HG02938 (cell line): ENCODE measurements around the gene TMEM184A.

ENCODE experiments used
- ATAC-seq: cut with Tn5 transposase; IDR thresholded peaks from one replicate; pipeline ENCODE4 v1.9.1; 2021; ENCODE audit warnings: mild to moderate bottlenecking, moderate library complexity; ENCODE audit not compliant: unreplicated experiment

Gene TMEM184A

DNA sequence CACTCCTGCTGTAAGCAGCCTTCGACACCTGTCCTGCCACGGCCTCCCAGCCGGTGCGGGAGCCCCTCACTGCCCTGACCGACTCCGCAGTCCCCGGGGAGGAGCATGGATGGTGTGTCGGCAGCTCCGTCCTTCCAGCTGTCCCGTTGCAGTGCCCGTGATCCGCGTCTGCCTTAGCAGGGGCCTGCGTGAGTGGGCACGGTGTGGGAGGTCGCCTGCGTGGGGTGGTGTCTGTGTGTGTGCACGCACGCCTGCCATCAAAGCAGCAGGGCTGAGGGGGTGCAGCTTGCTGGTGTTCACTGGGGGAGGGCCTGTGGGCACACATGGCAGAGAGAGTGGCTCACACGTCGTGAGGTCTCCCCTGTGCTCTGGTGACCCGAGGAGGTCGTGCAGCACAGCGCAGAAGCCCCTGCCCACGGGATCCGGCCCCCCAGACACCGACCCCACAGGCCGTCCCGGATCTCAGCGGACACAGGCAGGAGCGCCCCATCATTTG is 15.2 kb downstream of the TMEM184A start:
- no peak for ATAC-seq

DNA sequence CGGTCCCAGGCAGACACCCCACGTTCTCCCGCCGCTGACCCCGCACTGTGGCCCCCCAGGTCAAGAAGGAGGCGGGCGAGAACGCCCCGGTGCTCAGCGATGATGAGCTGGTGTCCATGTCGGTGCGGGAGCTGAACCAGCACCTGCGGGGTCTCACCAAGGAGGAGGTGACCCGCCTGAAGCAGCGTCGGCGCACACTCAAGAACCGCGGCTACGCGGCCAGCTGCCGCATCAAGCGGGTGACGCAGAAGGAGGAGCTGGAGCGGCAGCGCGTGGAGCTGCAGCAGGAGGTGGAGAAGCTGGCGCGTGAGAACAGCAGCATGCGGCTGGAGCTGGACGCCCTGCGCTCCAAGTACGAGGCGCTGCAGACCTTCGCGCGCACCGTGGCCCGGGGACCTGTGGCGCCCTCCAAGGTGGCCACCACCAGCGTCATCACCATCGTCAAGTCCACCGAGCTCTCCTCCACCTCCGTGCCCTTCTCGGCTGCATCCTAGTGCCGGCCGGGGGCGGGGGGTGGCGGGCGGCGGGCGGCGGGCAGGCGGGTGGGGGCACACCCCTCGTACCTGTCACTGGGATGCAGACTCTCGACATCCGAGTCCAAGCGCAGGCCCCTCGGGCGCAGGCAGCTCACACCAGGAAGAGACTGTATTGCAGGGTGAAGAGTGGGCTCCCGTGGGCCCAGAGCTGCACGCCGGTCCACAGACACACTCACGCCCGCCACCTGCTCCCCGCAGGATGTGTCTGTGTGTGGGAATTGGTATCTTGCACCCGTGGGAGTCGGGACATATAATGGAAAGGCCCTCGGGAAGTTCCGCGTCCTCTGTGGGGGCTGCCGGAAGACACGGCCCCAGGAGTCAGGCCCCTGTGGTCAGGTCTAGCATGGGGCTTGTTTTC is 15.9 kb downstream of the TMEM184A start:
- no peak for ATAC-seq

DNA sequence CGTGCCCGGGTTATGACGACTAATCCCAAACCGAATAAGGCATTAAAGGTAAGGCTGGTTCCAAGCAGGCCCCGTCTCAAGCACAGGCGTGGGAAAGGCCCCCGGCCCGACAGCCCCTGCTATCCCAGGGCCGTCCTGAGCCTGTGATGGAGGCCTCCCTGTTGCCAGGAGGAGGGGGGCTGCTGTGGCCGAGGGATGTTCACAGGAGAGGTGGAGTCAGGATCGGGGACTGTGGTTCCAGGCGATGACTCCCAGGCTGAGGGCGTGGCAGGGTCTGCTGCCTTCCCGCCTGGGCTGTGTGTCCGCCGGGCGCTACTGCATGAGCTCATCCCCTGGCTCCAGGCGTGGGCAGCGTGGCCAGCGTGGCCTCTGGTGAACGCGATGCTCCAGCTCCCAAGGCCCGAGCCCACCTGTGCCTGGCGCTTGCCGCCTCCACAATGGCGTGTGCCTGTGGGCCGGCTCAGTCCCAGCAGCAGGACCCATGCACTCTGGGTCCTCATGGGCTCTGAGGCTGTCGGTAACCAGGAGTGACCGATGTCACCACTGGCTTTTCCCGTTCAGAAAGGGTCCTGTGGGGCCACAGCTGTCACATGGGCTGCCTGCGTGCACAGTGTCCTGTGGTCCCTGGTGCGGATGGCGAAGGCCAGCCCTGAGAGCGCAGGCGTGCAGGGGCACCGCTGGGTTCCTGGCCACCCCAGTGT is 16.7 kb downstream of the TMEM184A start:
- ATAC-seq = no peak

DNA sequence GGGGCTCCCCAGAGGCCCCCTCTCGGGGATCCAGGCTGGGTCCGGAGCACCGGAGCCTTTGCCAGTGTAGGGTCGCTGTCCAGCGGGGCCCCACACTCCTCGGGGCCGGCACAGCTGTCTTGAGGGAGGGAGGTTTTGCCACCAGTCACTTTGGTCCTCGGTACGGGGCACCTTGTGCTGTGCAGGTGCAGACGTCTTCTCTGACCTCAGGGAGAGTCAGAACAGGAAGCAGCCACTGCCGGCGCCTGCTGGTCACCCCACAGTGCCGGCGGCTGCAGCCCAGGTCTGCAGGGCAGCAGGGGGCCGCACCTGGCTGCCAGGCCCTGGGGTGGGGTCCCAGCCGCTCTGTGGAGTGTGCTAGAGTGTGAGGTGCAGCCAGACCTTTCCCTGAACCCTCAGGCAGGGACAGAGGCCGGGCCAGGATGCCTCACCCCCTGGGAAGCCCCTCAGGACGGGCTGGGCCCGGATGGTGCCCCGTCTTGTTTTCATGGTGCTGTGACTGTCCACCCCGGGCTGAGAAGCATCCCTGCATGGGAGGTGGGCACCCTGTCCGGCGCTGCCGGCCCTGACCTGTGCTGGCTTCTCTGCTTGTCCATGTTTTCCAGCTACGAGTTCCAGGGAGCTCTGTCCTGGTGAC is 17.3 kb downstream of the TMEM184A start:
- ATAC-seq = no peak

DNA sequence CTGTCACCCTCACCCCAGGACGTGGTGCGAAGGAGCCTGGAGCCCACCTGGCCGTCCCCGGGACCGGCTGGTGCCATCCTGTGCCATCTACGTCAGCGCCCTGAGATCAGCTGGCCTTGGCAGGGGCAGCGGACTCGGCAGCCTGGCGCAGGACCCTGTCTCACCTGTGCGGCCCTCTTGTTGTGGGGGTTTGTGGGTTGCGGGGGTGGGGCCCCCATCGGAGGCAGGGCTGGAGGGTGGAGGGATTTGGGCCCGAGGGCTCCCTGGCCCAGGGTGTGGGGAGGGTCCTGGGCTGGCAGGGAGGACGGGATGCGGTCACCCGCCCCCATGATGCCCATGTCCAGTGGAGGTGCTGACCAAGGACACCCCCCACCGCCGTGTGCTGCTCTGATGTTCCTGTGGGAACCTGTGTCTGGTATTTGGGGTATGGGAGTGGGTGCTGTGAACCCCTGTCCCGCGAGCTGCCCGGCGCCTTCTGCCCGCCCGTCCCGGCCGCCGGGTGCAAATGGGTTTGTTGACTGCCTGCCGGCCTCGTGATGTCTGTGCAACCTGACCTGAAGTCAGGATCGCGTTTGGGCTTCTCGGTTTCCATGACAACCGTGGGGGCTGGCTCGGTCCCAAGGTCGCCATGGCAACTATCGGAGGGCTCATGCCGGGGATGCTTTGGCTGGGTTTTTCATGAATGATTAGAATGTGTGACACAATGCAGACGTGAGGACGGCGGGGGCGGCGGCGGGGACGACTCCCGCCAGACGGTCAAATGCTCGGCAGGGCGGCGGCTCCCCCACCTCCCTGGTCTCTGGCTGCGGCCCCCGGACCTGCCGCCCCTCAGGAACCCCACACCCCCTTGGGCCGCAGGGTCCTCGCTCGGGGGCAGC is 18.2 kb downstream of the TMEM184A start:
- no peak for ATAC-seq

DNA sequence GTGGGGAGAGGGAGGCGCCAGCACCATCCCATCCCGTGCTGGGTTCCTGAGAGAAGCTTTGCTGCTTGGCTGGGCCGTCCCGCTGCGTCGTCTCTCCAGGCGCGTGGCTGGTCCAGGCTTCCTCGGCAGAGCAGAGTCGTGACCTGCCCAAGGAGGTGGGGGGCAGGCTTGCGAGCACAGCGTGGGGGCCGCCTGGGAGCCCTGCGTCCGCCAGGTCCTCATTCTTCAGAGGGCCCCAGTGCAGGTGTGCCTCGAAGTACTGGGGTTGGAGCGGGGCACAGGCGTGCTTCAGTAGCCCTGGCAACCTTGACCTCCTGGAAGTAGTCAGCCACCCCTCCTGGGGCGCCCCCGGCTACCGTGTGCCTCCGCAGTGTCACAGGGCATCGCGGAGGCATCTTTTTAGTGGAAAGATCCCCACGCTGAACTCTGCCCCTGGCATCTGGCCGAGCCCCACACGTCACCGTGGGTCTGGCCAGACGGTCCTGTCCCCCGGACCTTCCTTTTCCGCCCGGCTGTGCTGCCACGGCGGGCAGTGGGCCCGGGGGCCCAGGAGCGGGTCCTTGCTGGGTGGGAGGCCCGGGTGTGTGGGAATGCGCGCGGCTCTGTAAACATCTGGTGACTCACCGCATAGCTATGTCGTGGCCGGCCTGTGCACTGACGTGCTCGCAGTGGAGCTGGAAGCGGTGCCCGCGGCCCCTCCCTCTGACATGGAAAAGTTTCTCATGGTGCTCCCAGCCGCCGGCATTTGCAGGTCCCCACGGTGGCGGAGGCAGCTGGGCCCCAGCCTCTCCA is 19.1 kb downstream of the TMEM184A start:
- no peak for ATAC-seq

DNA sequence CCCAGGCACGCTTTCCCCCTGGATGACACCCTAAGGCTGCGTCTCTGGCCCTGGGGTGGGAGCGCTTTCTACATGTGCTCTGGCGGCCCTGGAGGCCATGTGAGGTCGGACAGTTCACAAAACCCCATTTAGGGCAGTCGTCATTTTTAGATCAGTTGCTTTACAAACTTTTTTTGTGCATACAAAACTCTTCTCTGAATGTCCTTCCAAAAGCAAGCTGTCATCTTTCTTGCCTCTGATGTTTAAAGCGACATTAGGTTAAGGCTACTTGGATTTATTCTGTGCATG is 19.6 kb downstream of the TMEM184A start:
- ATAC-seq = no peak

DNA sequence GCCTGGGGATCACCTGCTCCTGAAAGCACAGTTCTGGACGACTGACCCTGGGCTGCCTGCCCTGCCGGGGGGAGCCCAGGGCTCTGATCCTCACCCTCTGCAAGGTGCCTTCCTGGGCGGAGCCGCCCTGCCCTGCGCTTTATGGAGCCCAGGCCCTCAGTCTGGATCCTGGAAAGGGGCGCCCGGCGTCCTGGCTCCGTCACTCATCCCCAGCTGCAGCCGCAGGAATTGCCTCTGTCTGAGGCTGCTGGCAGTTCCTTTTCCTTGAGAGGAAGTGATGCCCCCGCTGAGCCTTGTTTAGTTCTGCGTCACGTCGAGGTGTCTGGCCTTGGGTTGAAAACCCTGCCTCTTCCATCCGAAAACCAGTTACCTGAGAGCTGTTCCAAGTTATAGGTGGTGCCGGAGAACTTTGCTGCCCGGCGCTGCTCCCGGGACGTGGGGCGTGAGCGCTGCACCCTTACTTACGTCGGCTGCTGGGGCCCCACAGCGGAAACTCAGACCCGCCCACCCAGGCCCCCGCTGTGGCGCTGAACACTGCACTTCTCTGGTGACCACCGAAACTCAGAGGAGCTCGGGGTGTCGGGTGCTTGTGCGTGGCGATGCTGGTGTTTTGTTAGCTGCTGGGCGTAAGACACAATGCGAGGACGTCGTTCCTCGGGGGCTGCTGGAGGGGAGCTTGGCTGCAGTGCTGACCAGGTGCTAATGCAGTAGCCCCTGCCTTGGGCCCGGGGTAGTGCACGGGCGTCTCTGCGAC is 20.1 kb downstream of the TMEM184A start:
- ATAC-seq = no peak

DNA sequence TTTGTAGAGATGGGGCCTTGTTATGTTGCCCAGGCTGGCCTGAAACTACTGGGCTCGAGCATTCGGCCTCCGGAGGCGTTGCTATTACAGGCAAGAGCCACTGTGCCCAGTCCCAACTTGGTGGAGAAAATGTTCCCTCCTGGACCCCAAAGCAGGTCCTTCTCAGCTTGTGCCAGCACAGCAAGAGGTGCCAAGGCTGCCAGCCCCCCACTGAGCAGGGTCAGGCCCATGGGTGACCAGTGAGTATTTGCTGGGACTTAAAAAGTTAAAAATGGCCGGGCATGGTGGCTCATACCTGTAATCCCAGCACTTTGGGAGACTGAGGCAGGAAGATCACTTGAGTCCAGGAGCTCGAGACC is 20.9 kb downstream of the TMEM184A start:
- ATAC-seq = no peak

DNA sequence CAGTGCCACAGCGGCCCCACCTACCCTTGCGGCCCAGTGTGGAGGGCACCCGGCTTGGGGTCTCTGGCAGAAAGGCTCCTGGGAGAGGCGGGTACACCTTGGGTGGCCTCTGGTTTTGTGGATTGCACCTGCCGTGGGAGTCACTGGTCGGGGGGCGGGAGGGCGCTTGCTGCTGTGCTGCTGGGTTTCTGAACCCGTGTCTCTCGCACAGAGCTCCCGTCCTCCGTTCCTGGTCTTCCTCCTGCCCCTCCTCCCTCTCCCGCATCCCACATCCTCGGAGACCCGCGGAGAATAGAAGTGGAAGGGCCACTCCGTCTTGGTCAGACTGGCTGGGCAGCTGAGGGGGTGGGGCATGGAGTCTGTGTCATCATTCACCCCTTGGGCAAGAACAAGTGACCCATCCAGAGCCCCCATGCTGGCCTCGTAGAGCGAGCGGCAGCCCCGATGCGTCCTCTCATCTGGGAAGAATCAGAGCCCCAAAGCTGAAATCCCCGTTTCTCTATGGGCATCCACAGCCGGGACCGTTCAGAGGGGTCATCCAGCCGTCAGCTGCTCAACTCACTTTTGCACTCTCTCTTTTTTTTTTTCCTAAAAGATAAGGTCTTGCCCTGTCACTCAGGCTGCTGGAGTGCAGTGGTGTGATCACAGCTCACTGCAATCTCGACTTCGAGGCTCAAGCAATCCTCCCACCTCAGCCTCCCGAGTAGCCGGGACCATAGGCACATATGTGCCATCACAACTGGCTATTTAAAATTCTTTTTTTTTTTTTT is 21.5 kb downstream of the TMEM184A start:
- no peak for ATAC-seq

DNA sequence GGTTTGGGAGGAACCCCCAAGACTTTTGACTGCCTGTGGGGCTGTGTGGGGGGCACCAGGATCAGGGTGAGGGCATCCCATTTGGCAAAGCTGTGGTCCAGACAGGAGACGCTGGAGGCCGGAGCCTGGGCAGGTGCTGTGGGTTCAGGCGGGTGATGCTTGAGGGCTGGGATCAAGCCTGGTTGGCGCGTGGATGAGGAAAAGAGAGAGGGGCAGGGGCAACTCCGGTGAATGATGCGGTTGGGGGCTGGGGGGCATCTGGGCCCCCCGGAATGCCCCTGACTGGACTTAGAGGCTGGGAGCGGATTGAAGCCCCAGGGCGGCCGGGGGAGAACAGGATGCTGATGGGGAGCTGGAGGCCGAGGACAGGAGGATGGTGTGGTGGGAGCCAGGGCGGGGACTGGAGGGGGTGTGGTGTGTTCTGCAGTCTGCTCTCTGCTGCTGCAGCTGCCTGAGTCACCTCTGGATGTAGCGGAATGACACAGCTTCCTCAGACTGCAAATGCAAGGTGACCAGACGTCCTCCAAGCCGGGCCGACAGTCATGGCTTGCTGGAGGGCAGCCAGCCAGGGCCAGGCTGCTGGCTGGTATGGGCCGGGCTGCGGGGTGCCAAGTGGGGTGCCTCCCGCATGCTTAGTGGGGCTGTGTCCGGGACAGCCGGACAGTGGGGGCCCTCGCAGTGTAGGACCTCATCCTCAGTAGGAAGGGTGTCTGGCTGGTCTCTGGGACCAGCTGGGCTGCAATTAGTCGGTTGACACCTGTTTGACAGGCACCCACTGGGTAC is 22.3 kb downstream of the TMEM184A start:
- no peak for ATAC-seq

DNA sequence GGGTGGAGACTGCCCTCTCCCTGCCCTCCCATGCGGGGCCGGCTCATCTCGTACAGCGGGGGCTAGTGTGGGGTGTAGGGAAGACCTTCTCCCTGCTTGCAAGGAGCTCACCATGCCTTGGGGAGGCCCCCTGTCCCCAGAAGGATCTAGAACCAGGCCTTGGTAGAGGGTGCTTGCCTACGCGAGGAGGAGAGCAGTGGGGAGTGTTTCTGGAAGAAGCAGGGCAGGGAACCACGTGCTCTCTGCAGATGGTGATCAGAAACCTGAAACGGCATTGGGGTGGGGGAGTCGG is 22.8 kb downstream of the TMEM184A start:
- ATAC-seq = no peak

DNA sequence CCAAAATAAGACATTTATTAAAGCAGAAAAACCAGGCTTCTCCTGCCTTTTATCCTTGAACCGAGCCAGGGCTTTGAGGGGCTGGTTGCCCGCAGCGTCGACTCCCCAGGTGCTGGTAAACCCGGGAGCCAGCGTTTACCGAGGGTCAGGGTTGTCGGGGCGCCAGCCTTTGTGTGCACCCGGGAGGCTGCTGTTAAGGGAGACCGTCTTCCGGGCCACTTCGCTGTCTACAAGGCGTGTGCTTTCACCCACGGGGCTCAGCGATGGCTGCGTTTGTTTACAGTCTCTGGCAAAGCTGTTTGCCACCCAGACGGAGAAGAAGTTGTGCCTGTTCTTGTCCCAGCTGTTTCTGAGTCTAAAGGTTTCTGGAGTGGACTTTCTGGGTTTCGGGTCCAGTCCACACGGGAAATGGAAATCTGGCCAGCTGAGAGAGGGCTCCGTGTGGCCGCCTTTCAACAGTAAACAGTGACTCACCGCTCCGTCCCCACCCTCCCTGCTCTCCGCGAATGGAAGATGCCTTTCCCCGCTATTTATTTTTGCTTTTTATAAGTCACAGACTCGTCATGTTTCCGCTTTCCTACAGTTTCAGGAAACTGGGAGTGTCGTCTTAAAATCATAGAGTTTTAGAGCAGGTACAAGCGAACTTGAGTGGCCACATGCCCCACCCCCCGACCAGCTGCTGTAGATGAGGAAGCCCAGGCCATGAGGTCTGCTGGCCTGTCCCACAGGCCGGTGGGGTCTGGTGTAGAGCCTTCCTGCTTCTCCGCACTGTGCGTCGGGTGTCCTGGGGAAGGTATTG is 23.4 kb downstream of the TMEM184A start:
- no peak for ATAC-seq

DNA sequence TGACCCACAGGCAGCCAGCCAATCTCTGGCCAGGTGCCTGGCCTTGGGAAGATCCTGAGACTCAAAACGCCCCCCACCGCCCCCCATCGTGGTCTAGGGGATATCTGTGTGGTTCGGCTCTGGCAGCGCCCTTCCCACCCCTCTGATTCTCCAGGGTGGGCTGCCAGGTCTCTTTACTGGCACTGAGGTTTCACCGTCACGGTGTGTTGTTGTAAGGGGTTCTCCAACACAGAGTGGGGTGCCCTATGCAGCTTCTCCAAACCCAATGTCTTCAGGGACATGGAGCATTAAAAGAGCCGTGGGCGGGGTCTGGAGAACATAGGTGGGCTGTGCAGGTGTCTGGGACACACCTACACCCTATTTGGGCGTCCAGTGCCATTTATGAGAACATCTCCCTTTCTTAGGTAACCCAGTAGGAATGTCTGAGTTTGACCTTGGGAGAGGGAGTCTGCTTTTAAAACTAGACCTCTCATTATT is 24.0 kb downstream of the TMEM184A start:
- ATAC-seq = no peak

DNA sequence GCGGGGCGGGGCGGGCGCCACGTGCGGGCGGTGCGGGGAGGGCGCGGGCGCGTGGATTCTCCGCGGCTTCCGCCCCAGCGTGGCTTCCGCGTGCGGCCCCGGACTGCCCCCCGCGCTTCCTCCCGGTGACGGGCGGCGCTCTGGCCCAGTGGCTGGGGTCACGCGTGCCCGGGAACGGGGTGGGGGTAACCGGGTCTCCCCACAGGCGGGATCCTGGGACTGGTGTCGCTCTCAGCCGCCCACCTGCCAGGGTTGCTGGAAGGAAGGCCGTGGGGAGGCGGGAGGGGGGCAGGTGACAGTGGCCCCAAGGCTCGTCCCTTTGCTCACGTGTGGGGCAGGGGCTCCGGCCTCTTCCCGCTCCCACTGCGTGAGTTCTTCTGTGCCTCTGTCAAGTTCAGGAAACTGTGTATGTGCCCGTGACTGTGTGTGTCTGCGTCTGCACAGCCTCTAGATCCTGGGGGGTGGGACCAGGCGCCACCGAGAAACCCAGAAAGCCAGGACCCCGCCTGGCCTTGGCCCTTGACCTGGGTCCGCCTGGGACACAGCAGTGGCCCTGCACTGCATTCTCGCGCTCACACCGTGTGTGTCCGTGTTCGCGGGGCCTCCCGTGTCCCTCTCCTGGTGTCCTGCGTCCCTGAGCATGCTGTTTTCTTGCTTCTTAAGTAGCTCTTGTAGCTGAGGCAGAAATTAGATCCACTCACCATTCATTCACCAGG is 24.6 kb downstream of the TMEM184A start:
- no peak for ATAC-seq

DNA sequence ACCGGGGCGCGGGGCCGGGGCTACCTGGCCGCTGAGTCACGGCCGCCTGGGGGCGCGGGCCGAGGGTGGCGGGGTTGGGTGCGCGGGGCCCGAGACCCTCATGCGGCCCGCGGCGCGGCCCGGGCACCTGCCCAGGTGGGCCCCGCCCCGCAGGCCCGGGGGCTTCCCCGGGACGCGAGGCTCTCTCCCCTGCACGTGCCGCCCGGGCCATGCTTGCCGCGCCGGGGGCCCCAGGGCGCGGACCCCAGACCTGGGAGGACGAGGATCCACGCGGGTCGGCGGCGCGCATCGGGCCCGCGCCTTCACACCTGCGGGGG is 25.1 kb downstream of the TMEM184A start:
- no peak for ATAC-seq
